IMR-90 (cell line): ENCODE results near the gene ADAMTS10.

Experiments used
- BHLHE40 ChIP-seq: fragments of 150-350 bp; IDR thresholded peaks from 2 replicates; pipeline ENCODE4 v1.6.1; 2016; ENCODE audit warnings: mild to moderate bottlenecking, low read depth, low read length
- CHD1 ChIP-seq: IDR thresholded peaks from 2 replicates; pipeline ENCODE4 v1.6.1; 2012; ENCODE audit warnings: low read depth, low read length, improper control_type of control experiment
- CTCF ChIP-seq: conservative IDR thresholded peaks from 2 replicates; pipeline ENCODE4 v1.5.1; 2012; ENCODE audit warnings: mild to moderate bottlenecking, low read depth, low read length, improper control_type of control experiment
- ELK1 ChIP-seq: fragments of 150-350 bp; IDR thresholded peaks from 2 replicates; pipeline ENCODE4 v1.6.1; 2016; ENCODE audit warnings: low read depth, mild to moderate bottlenecking, low read length, moderate library complexity, borderline replicate concordance
- FOS ChIP-seq: fragments of 150-350 bp; IDR thresholded peaks from 2 replicates; pipeline ENCODE4 v1.6.1; 2016; ENCODE audit warnings: low read depth, low read length
- MAFK ChIP-seq: IDR thresholded peaks from 2 replicates; pipeline ENCODE4 v1.6.1; 2012; ENCODE audit warnings: low read depth, low read length, improper control_type of control experiment
- MAZ ChIP-seq: IDR thresholded peaks from 2 replicates; pipeline ENCODE4 v1.6.1; 2012; ENCODE audit warnings: low read depth, mild to moderate bottlenecking, low read length, improper control_type of control experiment, moderate library complexity, borderline replicate concordance
- MXI1 ChIP-seq: IDR thresholded peaks from 2 replicates; pipeline ENCODE4 v1.6.1; 2012; ENCODE audit warnings: low read depth, mild to moderate bottlenecking, low read length, moderate library complexity, borderline replicate concordance
- POLR2A ChIP-seq: IDR thresholded peaks from 2 replicates; pipeline ENCODE4 v1.6.1; 2012; ENCODE audit warnings: mild to moderate bottlenecking, low read depth, low read length
- RFX5 ChIP-seq: IDR thresholded peaks from 2 replicates; pipeline ENCODE4 v1.8.0; 2012; ENCODE audit warnings: low read depth, mild to moderate bottlenecking, low read length, moderate library complexity
- SMC3 ChIP-seq: fragments of 150-350 bp; IDR thresholded peaks from 2 replicates; pipeline ENCODE4 v1.6.1; 2016; ENCODE audit warnings: low read depth, mild to moderate bottlenecking, antibody characterized with exemption, low read length, moderate library complexity
- USF2 ChIP-seq: fragments of 150-350 bp; IDR thresholded peaks from 2 replicates; pipeline ENCODE4 v1.6.1; 2017; ENCODE audit warnings: mild to moderate bottlenecking, antibody characterized with exemption, low read length, low read depth

GRCh38 chr19:8544168-8544567, 66.3 kb downstream of the ADAMTS10 start:
- no peak for TF ChIP-seq POLR2A
- no peak for TF ChIP-seq CTCF
- no peak for TF ChIP-seq ELK1
- no peak for TF ChIP-seq MAFK
- no peak for TF ChIP-seq USF2
- TF ChIP-seq RFX5, result no peak
- TF ChIP-seq CHD1, result no peak
- no peak for TF ChIP-seq FOS
- TF ChIP-seq MAZ, result no peak
- no peak for TF ChIP-seq MXI1
- no peak for TF ChIP-seq BHLHE40
- TF ChIP-seq SMC3, result no peak
